ENCODE data around the gene MAPK9.

The MAPK9 gene

GRCh38 chr5:180291234-180291940, 496 bp downstream of the MAPK9 start:
- no peak for DNase-seq

GRCh38 chr5:180290568-180291233, 1.2 kb downstream of the MAPK9 start:
- no peak for DNase-seq

GRCh38 chr5:180289966-180290365, 1.9 kb downstream of the MAPK9 start:
- no peak for DNase-seq

GRCh38 chr5:180289433-180289832, 2.5 kb downstream of the MAPK9 start:
- DNase-seq: no peak

- no peak for DNase-seq
Measured at GRCh38 chr5:180287868-180288267, 4.0 kb downstream of the MAPK9 start.

GRCh38 chr5:180287404-180287803, 4.5 kb downstream of the MAPK9 start:
- DNase-seq: no peak

- no peak for DNase-seq
Measured at GRCh38 chr5:180284149-180284548, 7.7 kb downstream of the MAPK9 start.

- no peak for DNase-seq
Measured at GRCh38 chr5:180283026-180283615, 8.8 kb downstream of the MAPK9 start.

- DNase-seq: no peak
Measured at GRCh38 chr5:180282281-180282680, 9.6 kb downstream of the MAPK9 start.

- no peak for DNase-seq
Measured at GRCh38 chr5:180281706-180282105, 10.2 kb downstream of the MAPK9 start.

- no peak for DNase-seq
Measured at GRCh38 chr5:180274695-180275094, 17.2 kb downstream of the MAPK9 start.

GRCh38 chr5:180271221-180271620, 20.7 kb downstream of the MAPK9 start:
- DNase-seq: no peak

GRCh38 chr5:180259260-180259611, 32.6 kb downstream of the MAPK9 start:
- no peak for DNase-seq

- no peak for DNase-seq
Measured at GRCh38 chr5:180253036-180253824, 38.7 kb downstream of the MAPK9 start.

- DNase-seq: no peak
Measured at GRCh38 chr5:180251887-180252286, 40.0 kb downstream of the MAPK9 start.

GRCh38 chr5:180251141-180251540, 40.7 kb downstream of the MAPK9 start:
- DNase-seq: no peak

- no peak for DNase-seq
Measured at GRCh38 chr5:180250329-180250728, 41.6 kb downstream of the MAPK9 start.

GRCh38 chr5:180241600-180241999, 50.3 kb downstream of the MAPK9 start:
- no peak for DNase-seq

GRCh38 chr5:180238631-180239030, 53.3 kb downstream of the MAPK9 start:
- DNase-seq: no peak

- no peak for DNase-seq
Measured at GRCh38 chr5:180235846-180236245, 56.0 kb downstream of the MAPK9 start.

- no peak for DNase-seq
Measured at GRCh38 chr5:180235077-180235476, 56.8 kb downstream of the MAPK9 start.

- DNase-seq: no peak
Measured at GRCh38 chr5:180234271-180234670, 57.6 kb downstream of the MAPK9 start.

GRCh38 chr5:180233729-180234128, 58.2 kb downstream of the MAPK9 start:
- DNase-seq: no peak

GRCh38 chr5:180230017-180230416, 61.9 kb downstream of the MAPK9 start:
- no peak for DNase-seq
